HG03060 (cell line): Measurements from ENCODE around the gene RELN.
"Not testable (repeated sequence)": the region's sequence is repeated elsewhere in the genome, so short reads cannot be mapped to it uniquely, and the experiment has no call there.

Experiments
- ATAC-seq: cut with Tn5 transposase; IDR thresholded peaks from one replicate; pipeline ENCODE4 v1.9.1; 2021; ENCODE audit warnings: low read depth, moderate number of reproducible peaks; ENCODE audit not compliant: unreplicated experiment

Gene RELN

DNA sequence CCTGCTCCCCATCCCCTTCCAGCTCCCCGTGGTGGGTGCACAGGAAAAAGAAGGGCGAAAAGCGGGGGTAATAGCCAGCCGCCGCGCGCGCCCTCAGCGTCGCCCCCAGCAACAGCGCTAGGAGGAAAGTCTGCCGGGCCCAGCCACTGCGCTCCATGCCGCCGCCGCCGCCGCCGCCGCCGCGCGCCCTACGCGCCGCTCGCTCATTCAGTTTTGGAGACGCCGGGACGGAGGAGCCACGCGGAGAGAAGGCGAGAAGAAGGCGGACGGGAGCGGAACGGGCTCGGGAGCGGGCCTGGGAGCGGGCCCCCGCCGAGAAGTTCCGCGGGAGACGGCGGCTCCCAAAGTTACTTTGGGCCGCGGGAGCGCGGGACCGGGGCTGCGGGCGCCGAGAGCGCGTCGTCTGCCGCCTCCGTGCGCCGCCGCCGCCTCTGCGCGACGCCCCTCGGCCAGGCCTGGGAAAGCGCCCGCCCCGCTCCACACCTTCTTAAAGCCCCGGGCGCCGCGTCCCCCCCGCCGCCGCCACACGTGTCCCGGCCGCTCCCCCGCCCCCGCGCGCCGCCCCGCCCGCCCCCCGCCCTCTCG, at the start of gene RELN:
RELN (minus strand) TSS at position 459 of the 585 bp plus-strand sequence; CDS start at position 157, 302 bp downstream.
- ATAC-seq = no peak

- ATAC-seq = no peak
Observed at GRCh38 chr7:104038136-104038535, 48.7 kb upstream of the RELN start.

DNA sequence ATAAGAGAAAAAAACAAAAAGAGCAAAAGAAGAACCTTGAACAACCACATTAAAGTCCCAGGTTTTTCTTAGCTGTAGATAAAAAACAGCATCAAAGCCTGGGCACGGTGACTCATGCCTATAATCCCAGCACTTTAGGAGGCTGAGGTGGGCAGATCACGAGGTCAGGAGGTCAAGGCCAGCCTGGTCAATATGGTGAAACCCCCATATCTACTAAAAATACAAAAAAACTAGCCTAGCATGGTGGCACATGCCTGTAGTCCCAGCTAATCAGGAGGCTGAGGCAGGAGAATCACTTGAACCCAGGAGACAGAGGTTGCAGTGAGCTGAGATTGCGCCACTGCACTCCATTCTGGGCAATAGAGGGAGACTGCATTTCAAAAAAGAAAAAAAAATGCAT, 47.4 kb upstream of the RELN start:
- ATAC-seq = not testable (repeated sequence)

DNA sequence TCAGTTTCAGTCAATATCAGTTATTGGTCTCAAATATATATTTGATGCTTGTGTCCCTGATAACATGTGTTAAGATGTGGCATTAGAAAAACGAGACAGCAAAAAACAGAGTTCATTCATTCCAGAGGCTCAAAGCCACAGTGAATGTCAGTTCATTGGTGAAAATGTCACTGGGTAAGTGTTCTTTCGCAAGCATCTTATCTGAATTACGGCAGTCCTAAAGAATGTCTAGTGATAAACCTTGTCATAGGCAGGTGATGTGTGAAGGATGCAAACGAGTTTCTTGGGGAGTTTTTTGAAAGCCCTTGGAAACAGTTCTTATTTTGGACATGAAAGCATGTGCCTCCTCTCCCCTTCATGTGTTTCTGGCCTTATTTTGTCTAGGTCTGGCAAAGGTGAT, 45.9 kb upstream of the RELN start:
- no peak for ATAC-seq

GRCh38 chr7:104034679-104035078, 45.2 kb upstream of the RELN start:
- ATAC-seq = no peak

GRCh38 chr7:104033837-104034236, 44.4 kb upstream of the RELN start:
- no peak for ATAC-seq

DNA sequence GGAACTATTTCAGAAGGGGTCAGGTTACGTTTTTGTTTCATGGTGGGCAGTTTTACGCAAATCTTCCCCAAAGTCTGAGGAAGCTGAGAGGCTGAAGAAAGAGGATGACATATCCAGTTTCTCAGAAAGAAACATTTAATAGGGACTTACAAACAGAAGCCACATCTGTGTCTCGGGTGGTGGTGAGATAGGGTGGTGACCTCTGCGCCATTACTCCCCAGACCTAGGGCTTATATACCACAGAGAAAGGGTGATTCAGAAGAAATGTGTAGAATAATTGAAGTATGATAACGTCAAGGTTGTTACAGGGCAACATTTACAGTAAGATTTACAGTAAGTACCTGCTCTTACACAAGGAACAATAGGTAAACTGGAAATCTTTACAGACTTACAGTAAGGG, 43.0 kb upstream of the RELN start:
- no peak for ATAC-seq

GRCh38 chr7:104029765-104030164, 40.3 kb upstream of the RELN start:
- ATAC-seq = no peak

DNA sequence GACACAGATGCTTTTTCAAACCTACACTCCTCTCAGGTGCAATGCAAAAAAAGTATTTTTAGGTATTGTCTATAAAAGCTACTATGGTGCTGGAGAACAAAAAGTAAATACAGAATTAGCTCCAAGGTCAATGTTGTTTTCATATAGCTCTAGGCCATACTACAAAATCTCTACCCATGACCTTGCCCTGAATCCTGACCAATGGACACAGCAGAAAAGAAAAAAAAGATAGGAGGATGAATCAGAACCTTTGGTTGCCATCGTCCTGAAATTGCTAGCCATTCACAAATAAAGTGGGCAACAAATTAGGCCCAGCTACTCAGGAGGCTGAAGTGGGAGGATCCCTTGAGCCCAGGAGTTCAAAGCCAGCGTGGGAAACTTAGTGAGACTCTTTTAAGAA, 35.2 kb upstream of the RELN start:
- no peak for ATAC-seq

GRCh38 chr7:104023100-104023499, 33.6 kb upstream of the RELN start:
- no peak for ATAC-seq

DNA sequence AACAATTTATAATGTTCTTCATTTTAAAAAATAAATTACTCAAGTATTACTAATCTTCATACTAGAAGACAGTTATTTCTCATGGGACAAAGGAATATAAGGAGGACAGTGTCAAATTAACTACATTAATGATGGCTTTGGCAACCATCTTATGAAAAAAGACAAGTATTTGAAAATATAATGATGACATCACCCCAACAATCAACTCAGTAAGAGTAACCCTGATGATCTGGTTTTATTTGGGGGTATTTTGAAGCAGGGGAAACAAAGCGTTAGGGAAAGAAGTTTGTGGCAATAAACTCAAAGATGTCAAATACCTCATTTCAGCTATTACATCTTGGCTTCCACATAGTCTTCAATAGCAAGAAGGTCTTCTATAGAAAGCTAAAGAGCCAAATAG, 29.0 kb upstream of the RELN start:
- ATAC-seq = no peak

DNA sequence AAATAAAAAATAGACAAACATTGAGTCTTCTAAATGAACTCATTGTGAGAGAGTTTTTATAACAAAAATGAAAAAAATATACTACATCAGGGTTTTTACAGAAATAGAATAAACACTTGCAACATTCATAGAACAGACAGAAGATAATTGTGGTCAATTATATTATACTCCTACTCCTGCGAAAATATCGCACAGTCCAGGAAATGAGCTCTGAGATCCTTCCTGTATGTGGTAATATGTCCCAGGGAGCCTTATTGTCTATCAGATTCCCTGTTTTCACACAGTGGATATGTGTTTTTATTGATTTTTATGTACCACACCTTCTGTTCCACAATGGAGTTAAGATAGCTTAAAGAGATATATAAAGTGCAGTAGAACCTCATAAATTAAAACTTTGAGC, 27.5 kb upstream of the RELN start:
- ATAC-seq = no peak

GRCh38 chr7:104012835-104013234, 23.4 kb upstream of the RELN start:
- ATAC-seq = no peak

DNA sequence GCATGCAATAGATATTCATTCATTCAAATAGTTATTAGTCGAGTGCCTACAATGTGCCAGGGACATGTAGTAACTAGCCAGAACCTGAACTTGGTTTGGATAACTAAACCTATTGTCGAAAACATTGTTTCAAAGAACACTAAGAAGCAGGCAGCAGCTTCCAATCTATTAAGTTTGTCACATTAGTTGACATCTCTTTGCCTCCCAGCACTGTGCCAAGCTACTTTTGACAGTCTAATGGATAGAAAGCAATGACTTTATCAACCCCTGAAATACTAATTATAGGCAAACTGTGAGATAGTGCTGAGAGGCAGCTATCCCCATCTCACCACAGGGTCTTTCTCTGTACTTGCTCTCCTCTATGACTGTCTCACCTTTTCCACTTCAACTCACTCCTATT, 22.4 kb upstream of the RELN start:
- no peak for ATAC-seq

- ATAC-seq = no peak
Observed at GRCh38 chr7:104010052-104010909, 20.8 kb upstream of the RELN start.

DNA sequence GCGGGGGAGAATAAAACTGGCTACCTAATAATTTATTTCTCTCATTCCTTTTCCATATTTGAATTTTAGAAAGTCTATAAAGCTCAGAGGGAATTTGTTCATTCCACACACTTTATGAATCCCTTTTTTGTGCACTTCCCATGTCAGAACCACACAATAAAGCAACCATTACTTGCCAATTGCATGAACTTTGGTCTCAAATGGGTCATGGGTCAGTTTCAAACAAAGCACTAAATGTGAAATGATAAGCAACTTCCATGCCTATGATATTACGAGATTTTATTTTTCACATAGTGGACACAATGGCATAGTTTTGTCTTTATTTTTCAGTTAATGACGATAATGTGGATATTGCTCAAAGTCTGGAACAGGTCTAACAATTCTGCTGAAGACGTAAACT, 18.6 kb upstream of the RELN start:
- no peak for ATAC-seq

GRCh38 chr7:104007614-104008013, 18.2 kb upstream of the RELN start:
- no peak for ATAC-seq

GRCh38 chr7:104005197-104005596, 15.7 kb upstream of the RELN start:
- no peak for ATAC-seq

GRCh38 chr7:103996639-103997038, 7.2 kb upstream of the RELN start:
- peak; percentile 68 for ATAC-seq

- no peak for ATAC-seq
Observed at GRCh38 chr7:103996017-103996551, 6.6 kb upstream of the RELN start.

DNA sequence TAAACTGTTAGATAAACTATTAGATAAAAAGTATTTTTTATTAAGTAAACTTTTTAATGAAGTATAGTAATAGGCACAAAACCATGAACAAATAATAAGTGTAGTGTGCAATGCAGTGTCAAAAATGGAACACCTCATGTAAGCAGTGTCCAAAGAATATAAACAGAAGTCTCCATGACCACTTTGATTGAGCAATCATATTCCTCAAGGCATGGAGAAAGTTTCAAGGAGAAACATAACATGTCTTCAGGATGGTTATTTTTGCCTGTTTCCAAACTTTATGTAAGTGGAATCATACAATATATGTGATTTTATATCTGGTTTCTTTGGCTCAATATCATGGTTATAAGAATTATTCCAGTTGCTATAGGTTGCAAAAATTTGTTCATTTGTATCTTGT, 6.1 kb upstream of the RELN start:
- ATAC-seq = no peak

DNA sequence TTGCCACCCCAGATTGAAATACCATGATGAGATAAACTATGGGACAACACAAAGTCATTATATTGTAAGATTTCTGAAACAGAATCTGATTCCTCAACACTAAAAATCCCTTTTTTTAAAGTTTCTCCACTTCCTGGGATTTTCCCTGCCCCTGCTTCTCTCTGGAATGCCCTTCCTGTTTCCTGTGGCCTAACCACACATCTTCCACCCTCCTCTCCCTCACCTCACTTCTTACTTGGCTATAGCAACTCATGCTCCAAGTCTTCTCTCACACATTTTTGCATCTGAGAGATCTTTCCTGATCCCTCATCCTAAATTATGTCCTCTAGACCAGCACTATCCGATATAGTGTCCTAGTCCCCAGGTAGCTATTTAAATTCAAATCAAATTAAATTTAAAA, 4.1 kb upstream of the RELN start:
- ATAC-seq = no peak
